T-helper 2 cell treated with Interferon-gamma antibody and Interleukin-4, amounts not matched to agents 5 μg/mL and 100 μg/mL, for 36 hours (primary cell): ENCODE data around the gene CWC27.
"Not testable (repeated sequence)": the region's sequence is repeated elsewhere in the genome, so short reads cannot be mapped to it uniquely, and the experiment has no call there.

Experiments
- DNase-seq: peaks from one replicate; pipeline ENCODE4 v3.0.0; 2021; ENCODE audit warnings: low spot score
- H3K27ac Mint-ChIP-seq: one replicate; pipeline ENCODE4 v1.8.0; 2021; ENCODE audit warnings: mild to moderate bottlenecking, mixed read lengths
- H3K27me3 Mint-ChIP-seq: one replicate; pipeline ENCODE4 v1.8.0; 2021; ENCODE audit warnings: low read depth, mixed read lengths
- H3K36me3 Mint-ChIP-seq: one replicate; pipeline ENCODE4 v1.8.0; 2021; ENCODE audit warnings: low read depth, mixed read lengths
- H3K4me1 Mint-ChIP-seq: one replicate; pipeline ENCODE4 v1.8.0; 2021; ENCODE audit warnings: low read depth, mixed read lengths
- H3K4me3 Mint-ChIP-seq: one replicate; pipeline ENCODE4 v1.8.0; 2022; ENCODE audit warnings: mild to moderate bottlenecking, moderate library complexity, mixed read lengths
- H3K9me3 Mint-ChIP-seq: one replicate; pipeline ENCODE4 v1.8.0; 2021; ENCODE audit warnings: mixed read lengths

Gene CWC27

GRCh38 chr5:64930672-64931318 is 162.1 kb downstream of the CWC27 start:
- peaks cover 3% of the 10 kb centered on the region for H3K4me1 Mint-ChIP-seq
- no peaks in the 10 kb centered on the region for H3K9me3 Mint-ChIP-seq
- DNase-seq: no peak
- H3K27ac Mint-ChIP-seq: no peak overlapping the region
- peaks cover 3% of the 10 kb centered on the region for H3K36me3 Mint-ChIP-seq
- no peaks in the 10 kb centered on the region for H3K27me3 Mint-ChIP-seq
- H3K4me3 Mint-ChIP-seq: no peak overlapping the region

GRCh38 chr5:64939422-64939771 is 170.7 kb downstream of the CWC27 start:
- H3K27me3 Mint-ChIP-seq, H3K4me3 Mint-ChIP-seq, H3K36me3 Mint-ChIP-seq, H3K27ac Mint-ChIP-seq, H3K4me1 Mint-ChIP-seq, DNase-seq: not testable (repeated sequence)
- peaks cover 14% of the 10 kb centered on the region for H3K9me3 Mint-ChIP-seq

GRCh38 chr5:64939772-64940510 is 171.2 kb downstream of the CWC27 start:
- Mint-ChIP-seq H3K27ac (no peak overlapping the region), H3K4me3 (no peak overlapping the region), H3K4me1 (no peaks in the 10 kb centered on the region), H3K36me3 (no peaks in the 10 kb centered on the region), H3K27me3 (no peaks in the 10 kb centered on the region), H3K9me3 (peaks cover 14% of the 10 kb centered on the region)
- DNase-seq: no peak

- no peaks in the 10 kb centered on the region for H3K4me1 Mint-ChIP-seq
- DNase-seq: no peak
- H3K27ac Mint-ChIP-seq: no peak overlapping the region
- H3K36me3 Mint-ChIP-seq: no peaks in the 10 kb centered on the region
- peaks cover 1% of the 10 kb centered on the region for H3K9me3 Mint-ChIP-seq
- H3K4me3 Mint-ChIP-seq: no peak overlapping the region
- no peaks in the 10 kb centered on the region for H3K27me3 Mint-ChIP-seq
Observed at GRCh38 chr5:64942460-64942859, 173.7 kb downstream of the CWC27 start.

- Mint-ChIP-seq H3K4me1 (no peaks in the 10 kb centered on the region), H3K36me3 (no peaks in the 10 kb centered on the region), H3K9me3 (no peaks in the 10 kb centered on the region), H3K27me3 (no peaks in the 10 kb centered on the region), H3K27ac (no peak overlapping the region), H3K4me3 (no peak overlapping the region)
- DNase-seq: no peak
Observed at GRCh38 chr5:64944868-64945267, 176.1 kb downstream of the CWC27 start.

GRCh38 chr5:64947031-64947430 is 178.3 kb downstream of the CWC27 start:
- Mint-ChIP-seq H3K27me3 (no peaks in the 10 kb centered on the region), H3K4me1 (no peaks in the 10 kb centered on the region), H3K4me3 (no peak overlapping the region), H3K9me3 (no peaks in the 10 kb centered on the region), H3K27ac (no peak overlapping the region), H3K36me3 (no peaks in the 10 kb centered on the region)
- no peak for DNase-seq

- Mint-ChIP-seq H3K27me3 (no peaks in the 10 kb centered on the region), H3K36me3 (no peaks in the 10 kb centered on the region), H3K9me3 (no peaks in the 10 kb centered on the region), H3K4me3 (no peak overlapping the region), H3K4me1 (no peaks in the 10 kb centered on the region), H3K27ac (no peak overlapping the region)
- DNase-seq: no peak
Observed at GRCh38 chr5:64947801-64948200, 179.1 kb downstream of the CWC27 start.

GRCh38 chr5:64949331-64949730 is 180.6 kb downstream of the CWC27 start:
- H3K36me3 Mint-ChIP-seq: no peaks in the 10 kb centered on the region
- H3K9me3 Mint-ChIP-seq: no peaks in the 10 kb centered on the region
- no peaks in the 10 kb centered on the region for H3K27me3 Mint-ChIP-seq

GRCh38 chr5:64952951-64953673 is 184.4 kb downstream of the CWC27 start:
- Mint-ChIP-seq H3K9me3 (no peaks in the 10 kb centered on the region), H3K4me1 (no peaks in the 10 kb centered on the region), H3K27me3 (no peaks in the 10 kb centered on the region), H3K27ac (no peak overlapping the region), H3K36me3 (no peaks in the 10 kb centered on the region), H3K4me3 (no peak overlapping the region)
- DNase-seq: no peak

More at GRCh38 chr5:64949331-64949730, 180.6 kb downstream of the CWC27 start:
- DNase-seq: no peak
- Mint-ChIP-seq H3K4me1 (no peaks in the 10 kb centered on the region), H3K27ac (no peak overlapping the region), H3K4me3 (no peak overlapping the region)

GRCh38 chr5:64954518-64954917 is 185.8 kb downstream of the CWC27 start:
- Mint-ChIP-seq H3K4me1 (no peaks in the 10 kb centered on the region), H3K36me3 (no peaks in the 10 kb centered on the region), H3K27me3 (no peaks in the 10 kb centered on the region), H3K27ac (no peak overlapping the region), H3K4me3 (no peak overlapping the region), H3K9me3 (no peaks in the 10 kb centered on the region)
- no peak for DNase-seq

- H3K27ac Mint-ChIP-seq: no peak overlapping the region
- H3K27me3 Mint-ChIP-seq: no peaks in the 10 kb centered on the region
- DNase-seq: no peak
- H3K9me3 Mint-ChIP-seq: peaks cover 16% of the 10 kb centered on the region
- no peaks in the 10 kb centered on the region for H3K4me1 Mint-ChIP-seq
- peaks cover 6% of the 10 kb centered on the region for H3K36me3 Mint-ChIP-seq
- no peak overlapping the region for H3K4me3 Mint-ChIP-seq
Observed at GRCh38 chr5:64958757-64959391, 190.1 kb downstream of the CWC27 start.

GRCh38 chr5:64963278-64963677 is 194.5 kb downstream of the CWC27 start:
- DNase-seq: no peak
- H3K4me1 Mint-ChIP-seq: no peaks in the 10 kb centered on the region
- peaks cover 6% of the 10 kb centered on the region for H3K36me3 Mint-ChIP-seq
- H3K27me3 Mint-ChIP-seq: no peaks in the 10 kb centered on the region
- peaks cover 22% of the 10 kb centered on the region for H3K9me3 Mint-ChIP-seq
- H3K4me3 Mint-ChIP-seq: no peak overlapping the region
- no peak overlapping the region for H3K27ac Mint-ChIP-seq

- Mint-ChIP-seq H3K4me3 (no peak overlapping the region), H3K9me3 (peaks cover 8% of the 10 kb centered on the region), H3K27ac (no peak overlapping the region), H3K36me3 (peaks cover 5% of the 10 kb centered on the region), H3K4me1 (peaks cover 3% of the 10 kb centered on the region), H3K27me3 (no peaks in the 10 kb centered on the region)
- DNase-seq: no peak
Observed at GRCh38 chr5:64968591-64969110, 199.9 kb downstream of the CWC27 start.

- peaks cover 9% of the 10 kb centered on the region for H3K36me3 Mint-ChIP-seq
- H3K9me3 Mint-ChIP-seq: peaks cover 4% of the 10 kb centered on the region
- H3K4me3 Mint-ChIP-seq: no peak overlapping the region
- no peak overlapping the region for H3K27ac Mint-ChIP-seq
- H3K27me3 Mint-ChIP-seq: no peaks in the 10 kb centered on the region
- peaks cover 3% of the 10 kb centered on the region for H3K4me1 Mint-ChIP-seq
- no peak for DNase-seq
Observed at GRCh38 chr5:64969578-64969977, 200.8 kb downstream of the CWC27 start.
